Measurements from ENCODE around the gene CCDC74B.
"Not testable (repeated sequence)": the region's sequence is repeated elsewhere in the genome, so short reads cannot be mapped to it uniquely, and the experiment has no call there.

DNA sequence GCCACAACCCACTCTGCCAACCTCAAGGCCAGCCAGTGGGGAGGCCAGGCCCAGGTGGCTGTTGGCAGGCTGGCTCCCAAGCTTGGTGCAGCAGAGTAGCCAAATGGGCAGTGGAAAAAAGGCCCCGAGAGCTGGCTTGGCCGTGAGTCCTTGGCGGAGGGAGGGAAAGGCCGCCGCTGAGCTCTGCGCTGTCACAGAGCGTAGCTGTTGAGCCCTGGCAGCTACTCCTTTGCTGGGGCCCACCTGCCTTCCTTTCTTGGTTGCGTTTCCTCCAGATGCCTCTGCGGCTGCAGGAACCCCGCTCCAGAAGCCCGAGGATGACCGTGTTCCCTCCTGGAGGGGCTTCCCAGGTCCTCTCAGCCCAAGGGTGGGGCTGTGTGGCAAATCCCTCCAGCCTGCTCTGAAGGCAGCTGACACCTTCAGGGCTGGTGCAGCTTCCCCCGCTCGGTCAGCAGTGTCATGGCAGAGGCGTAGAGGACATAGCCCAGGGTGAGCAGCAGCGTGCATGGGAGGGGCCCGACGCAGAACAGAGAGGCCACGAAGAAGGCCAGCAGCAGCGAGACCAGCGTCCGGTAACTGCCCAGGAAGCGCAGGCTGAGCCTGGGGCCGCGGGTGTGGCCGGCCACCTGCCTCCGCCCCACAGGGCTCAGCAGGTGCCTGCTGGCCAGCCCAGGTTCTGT lies 7.4 kb upstream of the CCDC74B start:
- TF ChIP-seq, protein P1, sequence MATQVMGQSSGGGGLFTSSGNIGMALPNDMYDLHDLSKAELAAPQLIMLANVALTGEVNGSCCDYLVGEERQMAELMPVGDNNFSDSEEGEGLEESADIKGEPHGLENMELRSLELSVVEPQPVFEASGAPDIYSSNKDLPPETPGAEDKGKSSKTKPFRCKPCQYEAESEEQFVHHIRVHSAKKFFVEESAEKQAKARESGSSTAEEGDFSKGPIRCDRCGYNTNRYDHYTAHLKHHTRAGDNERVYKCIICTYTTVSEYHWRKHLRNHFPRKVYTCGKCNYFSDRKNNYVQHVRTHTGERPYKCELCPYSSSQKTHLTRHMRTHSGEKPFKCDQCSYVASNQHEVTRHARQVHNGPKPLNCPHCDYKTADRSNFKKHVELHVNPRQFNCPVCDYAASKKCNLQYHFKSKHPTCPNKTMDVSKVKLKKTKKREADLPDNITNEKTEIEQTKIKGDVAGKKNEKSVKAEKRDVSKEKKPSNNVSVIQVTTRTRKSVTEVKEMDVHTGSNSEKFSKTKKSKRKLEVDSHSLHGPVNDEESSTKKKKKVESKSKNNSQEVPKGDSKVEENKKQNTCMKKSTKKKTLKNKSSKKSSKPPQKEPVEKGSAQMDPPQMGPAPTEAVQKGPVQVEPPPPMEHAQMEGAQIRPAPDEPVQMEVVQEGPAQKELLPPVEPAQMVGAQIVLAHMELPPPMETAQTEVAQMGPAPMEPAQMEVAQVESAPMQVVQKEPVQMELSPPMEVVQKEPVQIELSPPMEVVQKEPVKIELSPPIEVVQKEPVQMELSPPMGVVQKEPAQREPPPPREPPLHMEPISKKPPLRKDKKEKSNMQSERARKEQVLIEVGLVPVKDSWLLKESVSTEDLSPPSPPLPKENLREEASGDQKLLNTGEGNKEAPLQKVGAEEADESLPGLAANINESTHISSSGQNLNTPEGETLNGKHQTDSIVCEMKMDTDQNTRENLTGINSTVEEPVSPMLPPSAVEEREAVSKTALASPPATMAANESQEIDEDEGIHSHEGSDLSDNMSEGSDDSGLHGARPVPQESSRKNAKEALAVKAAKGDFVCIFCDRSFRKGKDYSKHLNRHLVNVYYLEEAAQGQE (tag by site-specific recombination; IDR thresholded peaks at IDR 0.05), result not testable (repeated sequence)
- TF ChIP-seq, protein P2, sequence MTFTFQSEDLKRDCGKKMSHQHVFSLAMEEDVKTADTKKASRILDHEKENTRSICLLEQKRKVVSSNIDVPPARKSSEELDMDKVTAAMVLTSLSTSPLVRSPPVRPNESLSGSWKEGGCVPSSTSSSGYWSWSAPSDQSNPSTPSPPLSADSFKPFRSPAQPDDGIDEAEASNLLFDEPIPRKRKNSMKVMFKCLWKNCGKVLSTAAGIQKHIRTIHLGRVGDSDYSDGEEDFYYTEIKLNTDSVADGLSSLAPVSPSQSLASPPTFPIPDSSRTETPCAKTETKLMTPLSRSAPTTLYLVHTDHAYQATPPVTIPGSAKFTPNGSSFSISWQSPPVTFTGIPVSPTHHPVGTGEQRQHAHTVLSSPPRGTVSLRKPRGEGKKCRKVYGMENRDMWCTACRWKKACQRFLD (tag by site-specific recombination; IDR thresholded peaks at IDR 0.05), result not testable (repeated sequence)
- not testable (repeated sequence) for TF ChIP-seq ZNF184 (tag by site-specific recombination; IDR thresholded peaks at IDR 0.05); ZXDB (tag by site-specific recombination; IDR thresholded peaks at IDR 0.05); ZBTB21 (tag by site-specific recombination; IDR thresholded peaks at IDR 0.05); ZNF335 (tag by site-specific recombination; conservative IDR thresholded peaks at IDR 0.05); ZNF626 (tag by site-specific recombination; IDR thresholded peaks at IDR 0.05); ZNF324 (tag by site-specific recombination; IDR thresholded peaks at IDR 0.05); TCF7L2 (IDR thresholded peaks at IDR 0.05; ENCODE audit: borderline replicate concordance, low read depth, low read length); ZNF274 (IDR thresholded peaks at IDR 0.05; ENCODE audit: low read length); ZNF274 (tag by site-specific recombination; IDR thresholded peaks at IDR 0.05; ENCODE audit: borderline replicate concordance); HOXC10 (CRISPR knock-in tag; IDR thresholded peaks at IDR 0.05); ZNF23 (tag by site-specific recombination; IDR thresholded peaks at IDR 0.05; ENCODE audit: borderline replicate concordance)
- TF ChIP-seq, protein P3, sequence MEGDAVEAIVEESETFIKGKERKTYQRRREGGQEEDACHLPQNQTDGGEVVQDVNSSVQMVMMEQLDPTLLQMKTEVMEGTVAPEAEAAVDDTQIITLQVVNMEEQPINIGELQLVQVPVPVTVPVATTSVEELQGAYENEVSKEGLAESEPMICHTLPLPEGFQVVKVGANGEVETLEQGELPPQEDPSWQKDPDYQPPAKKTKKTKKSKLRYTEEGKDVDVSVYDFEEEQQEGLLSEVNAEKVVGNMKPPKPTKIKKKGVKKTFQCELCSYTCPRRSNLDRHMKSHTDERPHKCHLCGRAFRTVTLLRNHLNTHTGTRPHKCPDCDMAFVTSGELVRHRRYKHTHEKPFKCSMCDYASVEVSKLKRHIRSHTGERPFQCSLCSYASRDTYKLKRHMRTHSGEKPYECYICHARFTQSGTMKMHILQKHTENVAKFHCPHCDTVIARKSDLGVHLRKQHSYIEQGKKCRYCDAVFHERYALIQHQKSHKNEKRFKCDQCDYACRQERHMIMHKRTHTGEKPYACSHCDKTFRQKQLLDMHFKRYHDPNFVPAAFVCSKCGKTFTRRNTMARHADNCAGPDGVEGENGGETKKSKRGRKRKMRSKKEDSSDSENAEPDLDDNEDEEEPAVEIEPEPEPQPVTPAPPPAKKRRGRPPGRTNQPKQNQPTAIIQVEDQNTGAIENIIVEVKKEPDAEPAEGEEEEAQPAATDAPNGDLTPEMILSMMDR (tag by site-specific recombination; IDR thresholded peaks at IDR 0.05), result not testable (repeated sequence)
- TF ChIP-seq, protein P4, sequence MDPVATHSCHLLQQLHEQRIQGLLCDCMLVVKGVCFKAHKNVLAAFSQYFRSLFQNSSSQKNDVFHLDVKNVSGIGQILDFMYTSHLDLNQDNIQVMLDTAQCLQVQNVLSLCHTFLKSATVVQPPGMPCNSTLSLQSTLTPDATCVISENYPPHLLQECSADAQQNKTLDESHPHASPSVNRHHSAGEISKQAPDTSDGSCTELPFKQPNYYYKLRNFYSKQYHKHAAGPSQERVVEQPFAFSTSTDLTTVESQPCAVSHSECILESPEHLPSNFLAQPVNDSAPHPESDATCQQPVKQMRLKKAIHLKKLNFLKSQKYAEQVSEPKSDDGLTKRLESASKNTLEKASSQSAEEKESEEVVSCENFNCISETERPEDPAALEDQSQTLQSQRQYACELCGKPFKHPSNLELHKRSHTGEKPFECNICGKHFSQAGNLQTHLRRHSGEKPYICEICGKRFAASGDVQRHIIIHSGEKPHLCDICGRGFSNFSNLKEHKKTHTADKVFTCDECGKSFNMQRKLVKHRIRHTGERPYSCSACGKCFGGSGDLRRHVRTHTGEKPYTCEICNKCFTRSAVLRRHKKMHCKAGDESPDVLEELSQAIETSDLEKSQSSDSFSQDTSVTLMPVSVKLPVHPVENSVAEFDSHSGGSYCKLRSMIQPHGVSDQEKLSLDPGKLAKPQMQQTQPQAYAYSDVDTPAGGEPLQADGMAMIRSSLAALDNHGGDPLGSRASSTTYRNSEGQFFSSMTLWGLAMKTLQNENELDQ (tag by site-specific recombination; IDR thresholded peaks at IDR 0.05; ENCODE audit: low read depth), result not testable (repeated sequence)

All from HEK293 (cell line).